Keratinocyte (primary cell): Measurements from ENCODE around the gene CCDC146. TPM values are rescaled to one million over a fixed set of nuclear protein-coding genes. Genes with fewer than 3 reads are reported as not detected.

Source experiments
- DNase-seq: peaks from one replicate; pipeline ENCODE4 v3.0.0-alpha.2; 2011; ENCODE audit warnings: low read depth, missing footprints, low spot score
- FAIRE-seq: peaks from 2 replicates; lab custom pipeline; 2011; peaks lifted over from hg19 to GRCh38; lab: Jason Lieb, UNC
- H2AFZ ChIP-seq: 2 replicates; pipeline ENCODE4 v1.6.0; 2012; ENCODE audit warnings: low read length, control low read depth, inconsistent platforms; ENCODE audit not compliant: control insufficient read depth
- H3K27ac ChIP-seq: 2 replicates; pipeline ENCODE4 v1.5.1; 2011; ENCODE audit warnings: low read length; ENCODE audit not compliant: control insufficient read depth, insufficient read depth
- H3K27me3 ChIP-seq: 3 replicates; pipeline ENCODE4 v1.6.0; 2011; ENCODE audit warnings: low read length; ENCODE audit not compliant: control insufficient read depth, insufficient read depth; ENCODE audit errors: extremely low read depth
- H3K36me3 ChIP-seq, 2 experiments: 2 replicates in 1 of 2; 3 replicates in 1 of 2; pipeline ENCODE4 v1.5.1; 2011; ENCODE audit warnings: low read length in 2 of 2, mild to moderate bottlenecking in 1 of 2; ENCODE audit not compliant: control insufficient read depth in 2 of 2, insufficient read depth in 2 of 2; ENCODE audit errors: extremely low read depth in 1 of 2
- H3K4me1 ChIP-seq: 3 replicates; pipeline ENCODE4 v1.5.1; 2011; ENCODE audit warnings: low read length; ENCODE audit not compliant: control insufficient read depth, insufficient read depth; ENCODE audit errors: extremely low read depth
- H3K4me2 ChIP-seq: 3 replicates; pipeline ENCODE4 v1.6.0; 2011; ENCODE audit warnings: low read depth, low read length; ENCODE audit not compliant: control insufficient read depth, insufficient read depth; ENCODE audit errors: extremely low read depth
- H3K4me3 ChIP-seq, 3 experiments: fragments of 200-600 bp in 1 of 3; sonication (generic) in 1 of 3; 2 replicates in 2 of 3; 3 replicates in 1 of 3; pipeline ENCODE4 v1.5.1; 2011 to 2016; ENCODE audit warnings: low read length in 3 of 3, mild to moderate bottlenecking in 3 of 3, control low read depth in 2 of 3, inconsistent platforms in 1 of 3, low read depth in 1 of 3, mixed read lengths in 1 of 3, mixed run types in 1 of 3, moderate library complexity in 1 of 3; ENCODE audit not compliant: control insufficient read depth in 2 of 3, insufficient read depth in 2 of 3; ENCODE audit errors: extremely low read depth in 1 of 3
- H3K79me2 ChIP-seq: 2 replicates; pipeline ENCODE4 v1.6.0; 2012; ENCODE audit warnings: low read length; ENCODE audit not compliant: control insufficient read depth, insufficient read depth
- H3K9ac ChIP-seq: 3 replicates; pipeline ENCODE4 v1.6.0; 2011; ENCODE audit warnings: low read length; ENCODE audit not compliant: control insufficient read depth, insufficient read depth; ENCODE audit errors: extremely low read depth
- H3K9me1 ChIP-seq: 3 replicates; pipeline ENCODE4 v1.6.0; 2011; ENCODE audit warnings: low read length; ENCODE audit not compliant: control insufficient read depth, insufficient read depth; ENCODE audit errors: extremely low read depth
- H3K9me3 ChIP-seq: 2 replicates; pipeline ENCODE4 v1.5.1; 2012; ENCODE audit warnings: low read depth, low read length; ENCODE audit not compliant: control insufficient read depth
- H4K20me1 ChIP-seq: 3 replicates; pipeline ENCODE4 v1.6.0; 2011; ENCODE audit warnings: low read length; ENCODE audit not compliant: control insufficient read depth, insufficient read depth; ENCODE audit errors: extremely low read depth
- CTCF ChIP-seq, 3 experiments: IDR thresholded peaks in 1 of 3; conservative IDR thresholded peaks in 1 of 3; optimal IDR thresholded peaks in 1 of 3; 2 replicates in 2 of 3; 3 replicates in 1 of 3; pipeline versions ENCODE3 to v1.5.1; 2011; ENCODE audit warnings: low read length in 3 of 3, mild to moderate bottlenecking in 3 of 3, moderate library complexity in 2 of 3, control low read depth in 1 of 3, inconsistent platforms in 1 of 3; ENCODE audit not compliant: insufficient read depth in 2 of 3; ENCODE audit errors: extremely low read depth in 1 of 3
- EZH2 ChIP-seq: IDR thresholded peaks from one replicate; pipeline ENCODE4 v1.6.1; 2012; ENCODE audit warnings: inconsistent platforms, mild to moderate bottlenecking, low read length, moderate library complexity
- dilution Hi-C: fragments of 300-500 bp; cut with MboI; formaldehyde crosslinking; loops from one replicate; pipeline ENCODE4 v1.7.0; 2020; ENCODE audit warnings: low sequenced_read_pairs; ENCODE audit not compliant: extremely low pct_ligation_motif_present
- polyA plus RNA-seq, 5 experiments: library from polyadenylated mRNA; depleted of rRNA in 3 of 5; stranded (reverse) in 3 of 5; stranded (forward) in 1 of 5; unstranded in 1 of 5; fragments of >200 nt; gene quantifications; 1 replicate in 1 of 5; 2 replicates in 3 of 5; 3 replicates in 1 of 5; pipeline versions ENCODE4 v1.2.1 to v1.2.3, GENCODE V29; 2011 to 2012; ENCODE audit warnings: missing spikeins in 2 of 5, low read depth in 1 of 5, low replicate concordance in 1 of 5

The CCDC146 gene
- polyA plus RNA-seq, 1 donor (not counting 4 experiments of a cell fraction or from before 2014, with no cell fraction given): 5.7 TPM

DNA sequence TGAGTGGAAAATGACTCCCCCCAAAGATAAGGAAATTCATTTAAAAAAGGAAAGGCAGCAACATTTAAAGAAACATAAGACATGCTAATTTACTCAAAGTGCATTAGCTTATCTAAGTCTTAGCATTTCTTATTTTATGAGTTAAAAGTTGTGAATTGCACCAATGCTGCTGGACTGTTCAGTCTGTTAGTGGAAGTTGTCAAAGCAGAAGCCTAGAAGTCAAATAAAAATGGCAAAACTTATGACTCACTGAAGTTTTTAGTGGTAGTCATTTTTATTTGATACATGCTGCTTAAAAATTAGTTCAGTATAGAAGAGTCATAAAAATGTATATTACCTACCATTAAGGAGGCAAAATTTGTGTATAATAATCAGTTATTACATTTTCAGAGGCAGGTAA lies 168.0 kb downstream of the CCDC146 start:
- TF ChIP-seq EZH2 (no peak), CTCF (optimal IDR thresholded peaks at IDR 0.05 in 1 of 3, IDR thresholded peaks at IDR 0.05 in 1 of 3, conservative IDR thresholded peaks at IDR 0.05 in 1 of 3; ENCODE audit: extremely low read depth in 1 of 3, insufficient read depth in 2 of 3, low read length in 3 of 3) (no peak)
- H2AFZ ChIP-seq: no peak overlapping the region
- dilution Hi-C loops: no loop called here
- H3K4me2 ChIP-seq: no peak overlapping the region
- H3K9ac ChIP-seq: no peak overlapping the region
- no peak for FAIRE-seq
- no peaks in the 10 kb centered on the region for H3K9me3 ChIP-seq
- H3K36me3 ChIP-seq: no peaks in the 10 kb centered on the region
- H4K20me1 ChIP-seq: no peaks in the 10 kb centered on the region
- H3K4me3 ChIP-seq: no peak overlapping the region
- no peaks in the 10 kb centered on the region for H3K79me2 ChIP-seq
- no peak for DNase-seq
- H3K27ac ChIP-seq: no peak overlapping the region
- H3K27me3 ChIP-seq: no peaks in the 10 kb centered on the region
- H3K9me1 ChIP-seq: no peaks in the 10 kb centered on the region
- H3K4me1 ChIP-seq: no peaks in the 10 kb centered on the region

DNA sequence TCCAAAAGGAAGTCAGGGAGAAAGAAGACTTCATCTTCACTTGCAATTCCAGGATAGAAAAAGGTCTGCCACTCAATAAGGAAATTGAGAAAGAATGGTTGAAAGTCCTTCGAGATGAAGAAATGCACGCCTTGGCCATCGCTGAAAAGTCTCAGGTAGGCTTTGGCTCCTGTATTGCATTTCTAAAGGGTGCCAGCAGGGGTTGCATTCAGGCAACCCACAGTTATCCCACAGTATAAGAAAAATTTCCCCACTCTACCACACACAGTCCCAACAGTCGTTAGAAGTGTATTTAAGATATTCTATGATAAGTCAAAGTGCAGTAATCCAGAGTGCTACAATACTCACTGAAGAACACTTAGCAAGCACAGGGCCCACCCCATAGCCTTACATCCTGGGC lies 170.6 kb downstream of the CCDC146 start:
- Histone ChIP-seq H3K79me2 (no peaks in the 10 kb centered on the region), H3K4me1 (no peaks in the 10 kb centered on the region), H3K4me2 (no peak overlapping the region), H3K36me3 (no peaks in the 10 kb centered on the region), H3K9ac (no peak overlapping the region), H3K4me3 (no peak overlapping the region), H3K27ac (no peak overlapping the region), H3K9me1 (no peaks in the 10 kb centered on the region), H3K27me3 (no peaks in the 10 kb centered on the region), H3K9me3 (no peaks in the 10 kb centered on the region), H2AFZ (no peak overlapping the region), H4K20me1 (no peaks in the 10 kb centered on the region)
- dilution Hi-C loops: no loop called here
- DNase-seq (no peak), FAIRE-seq (no peak)
- TF ChIP-seq EZH2 (no peak), CTCF (optimal IDR thresholded peaks at IDR 0.05 in 1 of 3, IDR thresholded peaks at IDR 0.05 in 1 of 3, conservative IDR thresholded peaks at IDR 0.05 in 1 of 3; ENCODE audit: extremely low read depth in 1 of 3, insufficient read depth in 2 of 3, low read length in 3 of 3) (peak; percentile 15 to 26 (median 23))
